A172 (cell line): ENCODE data around the gene EXD2. TPM values are rescaled to one million over a fixed set of nuclear protein-coding genes. Genes with fewer than 3 reads are reported as not detected.
A peak's percentile ranks its signal among the peaks of the same experiment; 100 is the strongest.

Experiments used
- DNase-seq: peaks from one replicate; pipeline ENCODE4 v3.0.0-alpha.2; 2015; ENCODE audit warnings: low spot score
- total RNA-seq: library from RNA; depleted of rRNA; stranded (reverse); fragments of >200 nt; shearing (Covaris generic); gene quantifications from 2 replicates; pipeline ENCODE4 v1.2.3, GENCODE V29; 2014

EXD2 gene
- total RNA-seq, 1 experiment from 2014 or later: 11.0 TPM

DNA sequence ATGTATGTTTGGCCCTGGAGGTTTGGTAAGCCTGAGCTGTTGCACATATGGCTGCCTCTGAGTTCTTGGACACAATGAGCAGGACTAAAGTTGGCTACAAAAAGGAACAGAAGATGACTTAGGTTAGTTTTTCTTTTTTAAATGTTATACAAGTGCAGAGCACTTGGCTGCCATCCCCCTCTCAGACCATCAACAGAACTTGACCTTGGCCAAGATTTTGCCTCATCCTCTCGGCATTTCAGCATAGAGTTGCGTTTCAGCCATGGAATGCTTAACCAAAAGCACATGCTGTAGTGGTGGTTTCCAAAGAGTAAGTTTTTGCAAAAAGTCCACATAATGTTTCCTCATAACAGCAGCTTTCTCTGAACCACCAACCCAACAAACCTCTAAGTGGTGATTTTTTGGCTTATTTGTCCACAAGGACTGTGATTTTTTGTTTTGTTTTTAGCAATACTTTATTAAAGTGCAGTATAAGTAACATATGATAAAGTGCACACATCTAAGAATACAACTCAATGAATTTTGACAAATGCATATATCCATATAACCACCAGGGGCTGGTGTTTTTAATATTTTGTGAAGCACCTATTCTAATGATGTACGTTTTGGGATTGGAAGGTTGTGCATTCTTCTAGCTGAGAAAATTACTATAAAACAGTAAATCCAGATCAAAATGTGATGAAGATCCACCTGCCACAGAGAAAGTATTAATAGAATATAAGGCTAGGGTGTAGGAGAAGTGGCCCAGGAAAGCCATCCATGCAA is 56.6 kb downstream of the EXD2 start:
- no peak for DNase-seq

DNA sequence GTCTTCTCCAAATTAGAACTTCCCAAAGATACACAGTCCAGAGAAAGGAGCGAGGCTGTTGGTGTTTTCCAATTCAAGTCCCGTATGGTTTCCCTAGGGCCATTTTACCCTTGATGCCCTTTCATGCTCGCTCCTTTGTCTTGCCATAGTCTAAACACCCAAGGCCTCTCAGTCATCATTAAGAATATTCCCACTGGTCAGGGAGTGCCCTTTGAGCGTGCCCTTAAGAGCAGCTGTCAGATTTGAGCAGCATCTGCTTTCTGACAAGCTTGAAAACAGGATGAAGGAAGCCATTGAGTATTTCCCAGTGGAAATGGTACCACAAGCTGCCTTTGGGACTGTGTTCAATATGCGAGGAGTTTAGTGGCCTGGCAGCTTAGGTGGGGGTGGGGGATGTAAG is 58.3 kb downstream of the EXD2 start:
- DNase-seq: no peak

DNA sequence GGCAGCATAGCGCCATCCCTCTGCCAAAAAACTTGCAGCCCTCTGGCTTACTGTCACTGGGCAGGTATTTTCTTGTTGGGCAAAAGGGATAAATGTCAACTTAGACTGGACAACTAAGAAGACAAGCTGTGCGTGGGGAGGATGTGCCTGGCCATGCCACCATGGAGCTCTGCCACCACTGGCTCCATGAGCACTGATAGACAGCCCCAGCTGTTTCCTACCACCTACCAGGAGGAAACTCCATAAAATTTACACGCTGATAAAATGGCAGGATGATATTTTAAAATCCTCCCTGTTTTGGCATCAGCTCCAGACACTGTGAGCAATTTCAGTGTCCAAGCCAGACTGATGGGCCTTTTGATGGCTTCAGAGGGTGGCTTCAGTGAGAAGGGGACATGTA is 61.6 kb downstream of the EXD2 start:
- no peak for DNase-seq

DNA sequence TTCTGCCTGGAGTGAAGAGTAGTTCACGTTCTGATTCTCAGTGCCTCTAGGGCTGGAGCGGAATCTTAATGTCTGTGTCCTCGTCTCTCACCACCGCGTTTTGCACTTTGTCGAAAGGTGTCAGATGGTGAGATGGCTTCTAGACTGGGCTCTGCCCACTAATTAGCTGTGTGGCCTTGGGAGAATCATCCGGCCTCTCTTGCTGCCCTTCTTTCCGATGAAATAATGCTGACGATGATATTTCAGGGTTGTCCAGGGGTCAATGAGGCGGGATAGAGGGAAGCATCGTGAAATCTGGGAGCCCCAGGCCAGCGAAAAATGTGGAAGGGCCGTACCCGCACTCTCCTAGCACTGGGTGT is 67.8 kb downstream of the EXD2 start:
- no peak for DNase-seq

DNA sequence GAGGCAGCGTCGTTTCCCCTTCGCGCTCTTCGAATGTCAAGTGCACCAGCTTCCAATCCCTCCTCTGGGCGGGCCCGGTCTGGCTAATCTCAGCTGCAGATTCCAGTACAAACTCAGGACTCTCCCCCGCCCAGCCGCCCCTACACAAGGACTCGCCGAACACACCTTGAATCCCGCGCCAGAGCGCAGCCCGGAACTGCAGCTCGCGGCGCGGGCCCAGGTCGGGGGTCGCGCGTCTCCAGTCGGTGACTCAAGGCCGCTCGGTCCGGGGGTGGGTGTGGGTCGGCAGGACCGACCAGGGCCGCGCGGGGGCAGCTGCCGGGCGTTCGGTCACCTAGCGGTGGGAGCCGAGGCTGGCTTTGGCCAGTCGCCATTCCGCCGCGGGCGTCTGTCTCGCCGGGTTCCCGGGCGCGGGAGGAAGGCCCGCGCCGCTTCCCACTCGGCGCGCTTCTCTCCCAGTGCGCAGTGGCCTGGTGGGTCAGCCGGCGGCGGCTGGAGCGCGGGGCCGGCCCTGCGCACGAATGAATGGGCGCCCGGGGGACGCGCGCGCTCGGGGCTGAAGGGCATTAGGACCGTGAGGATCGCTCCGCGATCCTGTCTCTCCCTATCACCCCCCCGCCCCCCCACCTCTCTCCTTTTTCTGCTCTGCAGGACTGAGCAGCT is 68.4 kb downstream of the EXD2 start, which contains the start of gene GALNT16:
GALNT16 (plus strand) TSS at position 632 of the 663 bp plus-strand sequence. CDS start 133 bp downstream, outside the sequence.
- peak; percentile 14 for DNase-seq

DNA sequence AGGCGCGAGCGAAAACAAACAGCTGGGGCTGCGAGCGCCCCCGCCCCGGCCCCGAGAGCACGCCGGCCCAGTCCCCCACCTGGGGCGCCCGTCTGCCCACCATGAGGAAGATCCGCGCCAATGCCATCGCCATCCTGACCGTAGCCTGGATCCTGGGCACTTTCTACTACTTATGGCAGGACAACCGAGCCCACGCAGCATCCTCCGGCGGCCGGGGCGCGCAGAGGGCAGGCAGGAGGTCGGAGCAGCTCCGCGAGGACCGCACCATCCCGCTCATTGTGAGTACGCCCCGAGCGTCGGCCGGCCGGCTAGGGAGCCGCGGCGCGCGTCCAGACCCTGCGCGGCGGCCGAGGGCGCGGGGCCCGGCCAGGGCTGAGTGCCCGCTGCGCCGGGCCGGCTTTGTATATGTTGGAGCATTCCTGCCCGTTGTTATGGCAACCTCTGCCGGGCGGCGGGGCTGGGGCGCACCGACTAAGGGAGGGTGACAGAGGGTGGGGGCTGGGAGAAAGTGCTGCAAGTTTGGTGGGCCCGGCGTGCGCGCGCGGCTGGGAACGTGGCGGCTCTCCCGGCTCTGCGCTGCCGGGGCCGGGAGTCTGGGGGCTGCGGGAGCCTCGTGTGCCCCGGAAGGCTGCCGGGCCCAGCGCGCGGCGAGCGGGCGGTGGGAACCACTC is 69.0 kb downstream of the EXD2 start:
- no peak for DNase-seq

DNA sequence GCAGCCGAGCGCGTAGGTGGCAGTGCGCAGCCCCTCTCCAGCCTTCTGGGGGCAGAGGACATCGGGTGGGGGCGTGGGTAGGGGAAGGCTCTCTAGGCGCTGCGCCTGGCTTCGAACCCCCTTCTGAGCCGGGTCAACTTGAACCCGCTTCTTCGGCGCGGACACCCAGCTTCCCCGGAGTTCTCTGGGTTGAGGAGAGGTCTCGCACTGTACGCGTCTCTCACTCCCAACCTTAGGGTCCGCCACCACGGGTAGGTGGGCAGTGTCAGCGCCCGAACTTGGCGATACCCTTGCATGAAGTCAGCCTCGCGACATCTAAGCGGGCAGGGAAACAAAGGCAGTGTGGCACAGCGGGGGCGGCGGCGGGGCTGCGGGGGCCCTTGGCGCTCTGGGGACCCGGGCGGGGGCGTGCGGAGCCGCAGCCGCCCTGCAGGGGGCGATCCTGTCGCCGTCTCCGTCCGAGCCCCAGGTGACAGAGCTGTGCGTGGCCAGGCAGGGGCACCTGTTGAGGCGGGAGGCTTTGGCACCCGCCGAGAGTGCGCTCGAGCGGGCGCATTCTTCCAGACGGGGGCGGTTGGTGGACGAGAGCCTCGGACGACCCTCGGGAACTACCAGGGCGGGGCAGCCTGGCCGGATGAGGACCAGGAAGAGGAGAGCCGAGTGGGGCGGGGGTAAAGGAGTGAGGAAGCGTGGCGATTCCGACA is 69.7 kb downstream of the EXD2 start:
- DNase-seq: no peak

DNA sequence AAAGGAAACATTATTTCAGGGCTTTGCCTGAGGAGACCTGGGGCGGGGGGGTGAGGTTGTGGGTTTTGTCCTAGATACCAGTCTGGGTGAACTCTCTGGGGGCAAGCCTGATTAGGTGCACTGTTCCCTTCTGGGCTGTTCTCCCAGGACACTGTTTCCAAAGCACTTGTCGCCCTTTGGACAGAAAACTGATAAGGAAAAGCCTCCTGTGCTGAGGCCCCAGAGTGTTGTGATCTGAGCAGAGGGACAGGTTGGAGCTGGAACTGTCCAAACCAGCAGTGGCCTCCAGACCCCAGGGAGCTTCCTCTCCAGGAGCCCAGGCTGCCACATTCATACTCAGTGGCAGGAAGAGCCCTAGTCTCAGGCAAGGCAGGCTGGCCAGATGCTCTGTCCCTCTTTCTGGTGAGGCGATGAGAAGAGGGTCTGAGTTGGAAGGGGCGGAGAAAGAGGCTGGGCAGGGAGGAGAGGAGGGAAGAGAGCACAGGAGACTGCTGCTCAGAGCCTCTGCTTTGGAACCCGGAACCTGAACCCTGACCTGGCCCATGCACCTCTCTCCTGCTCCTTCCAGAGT is 70.5 kb downstream of the EXD2 start:
- peak; percentile 19 for DNase-seq

- no peak for DNase-seq
Measured at GRCh38 chr14:69262516-69262915, 71.2 kb downstream of the EXD2 start.

DNA sequence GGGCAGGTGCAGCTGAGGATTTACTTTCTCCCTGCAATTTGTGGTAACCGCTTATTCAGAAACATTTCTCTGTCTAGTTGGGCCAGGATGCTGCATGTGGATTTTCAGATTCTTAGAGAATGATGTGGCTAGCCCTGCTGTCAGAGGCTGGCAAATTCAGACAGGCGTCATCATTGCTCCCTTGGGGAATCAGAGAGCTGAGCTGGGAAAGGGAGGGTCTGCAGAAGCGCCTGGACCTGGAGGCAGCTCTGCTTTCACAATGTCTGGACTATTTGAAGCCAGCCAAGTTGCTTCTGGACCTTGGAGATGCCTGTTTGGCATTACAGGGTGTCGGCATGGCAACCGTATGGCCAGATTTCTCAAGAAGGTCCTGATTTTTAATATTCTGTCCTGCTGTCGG is 72.1 kb downstream of the EXD2 start:
- DNase-seq: peak; percentile 69

- no peak for DNase-seq
Measured at GRCh38 chr14:69263771-69264170, 72.5 kb downstream of the EXD2 start.

- no peak for DNase-seq
Measured at GRCh38 chr14:69266572-69267345, 75.5 kb downstream of the EXD2 start.

GRCh38 chr14:69267492-69267891 is 76.2 kb downstream of the EXD2 start:
- no peak for DNase-seq

- no peak for DNase-seq
Measured at GRCh38 chr14:69268223-69268622, 76.9 kb downstream of the EXD2 start.

DNA sequence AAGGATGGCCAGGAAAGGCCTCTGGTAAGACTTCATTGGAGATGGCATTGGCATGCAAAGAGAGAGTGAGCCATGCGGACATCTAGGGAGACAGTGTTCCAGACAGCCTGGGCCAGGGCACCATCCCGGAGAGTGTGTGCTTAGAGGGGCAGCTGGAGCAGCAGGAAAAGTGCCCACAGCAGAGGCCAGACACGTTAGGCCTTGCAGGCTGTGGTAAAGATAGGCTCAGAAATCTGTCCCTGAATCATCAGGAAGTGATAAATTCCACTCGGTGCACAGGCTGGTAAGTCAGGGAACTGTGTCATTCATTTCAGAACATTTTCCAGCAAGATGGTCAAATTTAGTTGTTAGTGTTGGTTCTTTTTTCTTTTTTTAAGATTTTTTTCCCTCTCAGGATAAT is 77.5 kb downstream of the EXD2 start:
- peak; percentile 50 for DNase-seq

DNA sequence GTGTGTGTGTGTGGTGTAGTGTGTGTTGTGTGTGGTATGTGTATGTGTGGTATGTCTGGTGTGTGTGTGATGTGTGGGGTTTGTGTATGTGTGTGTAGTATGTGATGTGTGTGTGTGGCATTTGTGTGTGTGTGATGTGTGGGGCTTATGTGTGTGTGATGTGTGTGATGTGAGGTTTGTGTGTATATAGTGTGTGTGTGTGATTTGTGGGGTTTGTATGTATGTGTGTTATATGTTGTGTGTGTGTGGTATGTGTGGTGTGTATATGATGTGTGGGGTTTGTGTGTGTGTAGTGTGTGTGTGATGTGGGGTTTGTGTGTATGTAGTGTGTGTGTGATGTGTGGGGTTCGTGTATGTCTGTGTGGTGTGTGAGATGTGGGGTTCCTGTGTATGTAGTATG is 78.1 kb downstream of the EXD2 start:
- no peak for DNase-seq

- no peak for DNase-seq
Measured at GRCh38 chr14:69270097-69270496, 78.8 kb downstream of the EXD2 start.

GRCh38 chr14:69270795-69271708 is 79.8 kb downstream of the EXD2 start:
- peak; percentile 66 for DNase-seq

GRCh38 chr14:69274321-69274720 is 83.0 kb downstream of the EXD2 start:
- no peak for DNase-seq

DNA sequence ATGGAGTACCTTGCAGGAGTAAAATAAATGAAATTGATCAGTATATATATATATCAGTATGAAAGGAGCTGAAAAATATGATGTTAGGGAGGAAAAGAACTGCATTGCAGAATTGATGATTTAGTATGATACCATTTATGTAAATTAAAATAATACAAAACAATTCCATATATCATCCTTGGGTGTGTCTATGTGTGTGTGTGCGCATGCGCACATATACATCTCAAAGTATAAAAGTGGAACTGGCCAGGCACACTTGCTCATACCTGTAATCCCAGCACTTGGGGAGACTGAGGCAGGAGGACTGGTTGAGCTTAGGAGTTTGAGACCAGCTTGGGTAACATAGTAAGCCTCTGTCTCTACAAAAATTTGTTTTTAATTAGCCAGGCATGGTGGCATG is 84.0 kb downstream of the EXD2 start:
- DNase-seq: no peak
